ENCODE data around the gene TTLL11. TPM values are rescaled to one million over a fixed set of nuclear protein-coding genes. Genes with fewer than 3 reads are reported as not detected.

TTLL11 gene
- polyA plus RNA-seq, 1 of the 3 experiments (the other 2 are of a cell fraction) = 6.8 TPM

DNA sequence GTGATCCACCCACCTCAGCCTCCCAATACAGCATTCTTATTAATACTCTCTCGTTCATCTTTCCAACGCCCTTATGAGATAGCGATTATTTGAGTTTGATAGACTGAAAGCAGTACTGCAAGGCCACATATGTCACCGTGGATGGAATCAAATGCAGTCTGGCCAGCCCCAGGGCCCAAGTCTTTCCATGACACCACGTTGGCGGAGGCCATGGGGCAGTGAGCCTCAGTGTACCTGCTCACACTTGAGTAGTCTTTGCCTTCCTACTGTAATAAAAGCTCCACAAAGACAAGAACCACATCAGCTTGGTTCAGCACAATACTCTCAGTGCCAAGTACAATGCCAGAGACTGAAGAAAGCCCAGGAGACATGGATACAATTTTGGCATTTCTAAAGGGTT lies 88.5 kb downstream of the TTLL11 start:
- no peaks in the 10 kb centered on the region for H4K20me1 ChIP-seq (ENCODE audit: insufficient read depth)
- 95% methylated on average over 6 of the region's 6 CpGs for WGBS (ENCODE audit: low lambda C conversion rate)
- H3F3A ChIP-seq (replicated peaks; ENCODE audit: insufficient read depth) = no peaks in the 10 kb centered on the region
- ChIA-PET CTCF (interaction anchor here (1.0 to 3.2 kb wide), 4 partner anchors 12 to 459 kb away, joined by 3 to 9 read pairs (median 7); no protein-coding TSS in a partner anchor), POLR2A (no interaction called here)
- no peak overlapping the region for H3K9ac ChIP-seq
- H3K36me3 ChIP-seq (replicated peaks in 1 of 2; ENCODE audit: control insufficient read depth in 1 of 2, insufficient read depth in 2 of 2, low read length in 1 of 2) = no peaks in the 10 kb centered on the region
- no peaks in the 10 kb centered on the region for H3K79me2 ChIP-seq (ENCODE audit: insufficient read depth)
- no peak overlapping the region for H3K4me2 ChIP-seq
- H3K27ac ChIP-seq (ENCODE audit: low read depth in 2 of 2, low read length in 1 of 2) = no peak overlapping the region
- no peaks in the 10 kb centered on the region for H3K4me1 ChIP-seq (ENCODE audit: control insufficient read depth in 1 of 2, insufficient read depth in 2 of 2, low read depth in 1 of 2, low read length in 1 of 2)
- no peaks in the 10 kb centered on the region for H3K9me3 ChIP-seq
- no peaks in the 10 kb centered on the region for H3K9me2 ChIP-seq
- H3K4me3 ChIP-seq (ENCODE audit: low read depth in 2 of 2, low read length in 1 of 2) = no peak overlapping the region
- TF ChIP-seq JUND (IDR thresholded peaks at IDR 0.05) = no peak
- TF ChIP-seq RAD21 (IDR thresholded peaks at IDR 0.05; ENCODE audit: low read length) = no peak
- TF ChIP-seq POLR2AphosphoS5 (IDR thresholded peaks at IDR 0.05; ENCODE audit: low read depth, low read length) = no peak
- no peak for TF ChIP-seq USF1 (IDR thresholded peaks at IDR 0.05; ENCODE audit: borderline replicate concordance, low read depth)
- no peak for TF ChIP-seq PBX3 (IDR thresholded peaks at IDR 0.05)
- no peak for TF ChIP-seq CTCF (IDR thresholded peaks at IDR 0.05)
- no peak for TF ChIP-seq REST (IDR thresholded peaks at IDR 0.05; ENCODE audit: low read depth, low read length)
- TF ChIP-seq USF2 (IDR thresholded peaks at IDR 0.05; ENCODE audit: borderline replicate concordance, low read depth, low read length) = no peak
- TF ChIP-seq NRF1 (IDR thresholded peaks at IDR 0.05; ENCODE audit: low read depth, low read length) = no peak
- TF ChIP-seq SIN3A (IDR thresholded peaks at IDR 0.05; ENCODE audit: borderline replicate concordance, low read depth, low read length) = no peak
- no peak for TF ChIP-seq EZH2phosphoT487 (IDR thresholded peaks at IDR 0.05; ENCODE audit: borderline replicate concordance, low read depth)
- no peak for TF ChIP-seq TAF1 (IDR thresholded peaks at IDR 0.05; ENCODE audit: borderline replicate concordance, low read depth, low read length)
- no peak for TF ChIP-seq TCF12 (IDR thresholded peaks at IDR 0.05)
- no peak for DNase-seq
- no peaks in the 10 kb centered on the region for H3K27me3 ChIP-seq (ENCODE audit: insufficient read depth)
- no peak overlapping the region for H2AFZ ChIP-seq (ENCODE audit: low read depth)

Measured in SK-N-SH (cell line).